GM18519 (cell line): ENCODE measurements around the gene MEGF6.

Experiments
- ATAC-seq: cut with Tn5 transposase; IDR thresholded peaks from one replicate; pipeline ENCODE4 v1.9.1; 2021; ENCODE audit warnings: mild to moderate bottlenecking, moderate library complexity; ENCODE audit not compliant: unreplicated experiment, low FRiP score

MEGF6 gene

GRCh38 chr1:3464649-3465025 is 146.7 kb downstream of the MEGF6 start:
- no peak for ATAC-seq

- no peak for ATAC-seq
Observed at GRCh38 chr1:3463891-3464648, 147.2 kb downstream of the MEGF6 start.

GRCh38 chr1:3463408-3463863 is 147.9 kb downstream of the MEGF6 start:
- no peak for ATAC-seq

- ATAC-seq: no peak
Observed at GRCh38 chr1:3463013-3463385, 148.3 kb downstream of the MEGF6 start.

GRCh38 chr1:3462356-3463012 is 148.8 kb downstream of the MEGF6 start:
- ATAC-seq: no peak

GRCh38 chr1:3461934-3462275 is 149.4 kb downstream of the MEGF6 start:
- no peak for ATAC-seq

GRCh38 chr1:3461238-3461933 is 149.9 kb downstream of the MEGF6 start:
- no peak for ATAC-seq

- no peak for ATAC-seq
Observed at GRCh38 chr1:3460672-3461131, 150.6 kb downstream of the MEGF6 start.

GRCh38 chr1:3459940-3460671 is 151.2 kb downstream of the MEGF6 start:
- no peak for ATAC-seq

- no peak for ATAC-seq
Observed at GRCh38 chr1:3459051-3459908, 152.0 kb downstream of the MEGF6 start.

- no peak for ATAC-seq
Observed at GRCh38 chr1:3457910-3458883, 153.1 kb downstream of the MEGF6 start.

- no peak for ATAC-seq
Observed at GRCh38 chr1:3456964-3457909, 154.1 kb downstream of the MEGF6 start.

- ATAC-seq: no peak
Observed at GRCh38 chr1:3456449-3456963, 154.8 kb downstream of the MEGF6 start.

- no peak for ATAC-seq
Observed at GRCh38 chr1:3455670-3456448, 155.4 kb downstream of the MEGF6 start.

GRCh38 chr1:3454811-3455618 is 156.3 kb downstream of the MEGF6 start:
- no peak for ATAC-seq
